GM18858 (cell line): ENCODE measurements around the gene HMOX2.
A peak's percentile ranks its signal among the peaks of the same experiment; 100 is the strongest.

Source experiments
- ATAC-seq: cut with Tn5 transposase; IDR thresholded peaks from one replicate; pipeline ENCODE4 v1.9.1; 2021; ENCODE audit not compliant: unreplicated experiment

Gene HMOX2, protein sequence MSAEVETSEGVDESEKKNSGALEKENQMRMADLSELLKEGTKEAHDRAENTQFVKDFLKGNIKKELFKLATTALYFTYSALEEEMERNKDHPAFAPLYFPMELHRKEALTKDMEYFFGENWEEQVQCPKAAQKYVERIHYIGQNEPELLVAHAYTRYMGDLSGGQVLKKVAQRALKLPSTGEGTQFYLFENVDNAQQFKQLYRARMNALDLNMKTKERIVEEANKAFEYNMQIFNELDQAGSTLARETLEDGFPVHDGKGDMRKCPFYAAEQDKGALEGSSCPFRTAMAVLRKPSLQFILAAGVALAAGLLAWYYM

DNA sequence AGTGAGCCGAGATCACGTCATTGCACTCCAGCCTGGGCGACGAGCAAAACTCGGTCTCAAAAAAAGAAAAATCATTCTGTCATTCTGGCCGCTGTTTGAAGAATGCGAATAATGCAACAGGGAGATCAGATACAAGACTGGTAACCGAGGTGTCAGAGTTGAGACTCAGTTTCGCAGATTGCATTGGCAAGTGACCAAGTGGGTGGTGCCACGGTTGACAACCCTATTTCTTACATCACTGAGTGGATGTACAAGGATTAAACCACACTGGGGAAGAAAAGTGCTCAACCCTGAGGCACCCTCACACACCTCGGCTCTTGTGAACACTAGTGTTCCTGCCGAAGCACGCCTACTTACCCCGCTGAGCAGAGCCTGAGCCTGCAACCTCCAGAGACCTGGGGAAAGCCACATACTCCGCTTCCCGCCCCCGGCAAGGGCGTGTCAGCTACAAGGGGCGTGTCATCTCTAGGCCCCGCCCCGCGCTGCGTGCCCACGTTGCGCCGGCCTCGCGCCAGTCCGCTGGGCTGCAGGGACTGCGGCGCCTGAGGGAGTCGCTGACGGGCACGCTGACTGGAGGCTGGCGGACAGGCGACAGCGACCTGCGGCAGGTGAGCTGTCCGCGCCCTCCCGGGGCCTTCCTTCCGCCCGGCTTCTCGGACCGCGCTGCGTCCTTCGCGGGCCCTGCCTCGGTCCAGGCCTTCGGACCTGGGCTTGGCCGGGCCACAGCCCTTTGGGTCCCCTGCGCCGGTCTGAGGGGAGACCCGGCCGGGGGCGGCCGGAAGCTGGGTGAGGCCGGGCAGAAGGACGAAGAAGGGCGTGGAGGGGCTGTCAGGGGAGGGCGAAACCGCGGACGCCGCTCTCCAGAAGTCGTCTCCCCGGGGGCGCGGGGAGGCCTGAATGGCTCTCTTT lies at the start of gene HMOX2:
HMOX2 (plus strand) TSS at position 519 of the 909 bp plus-strand sequence. CDS start 29,127 bp downstream, outside the sequence.
- ATAC-seq = peak; percentile 67

DNA sequence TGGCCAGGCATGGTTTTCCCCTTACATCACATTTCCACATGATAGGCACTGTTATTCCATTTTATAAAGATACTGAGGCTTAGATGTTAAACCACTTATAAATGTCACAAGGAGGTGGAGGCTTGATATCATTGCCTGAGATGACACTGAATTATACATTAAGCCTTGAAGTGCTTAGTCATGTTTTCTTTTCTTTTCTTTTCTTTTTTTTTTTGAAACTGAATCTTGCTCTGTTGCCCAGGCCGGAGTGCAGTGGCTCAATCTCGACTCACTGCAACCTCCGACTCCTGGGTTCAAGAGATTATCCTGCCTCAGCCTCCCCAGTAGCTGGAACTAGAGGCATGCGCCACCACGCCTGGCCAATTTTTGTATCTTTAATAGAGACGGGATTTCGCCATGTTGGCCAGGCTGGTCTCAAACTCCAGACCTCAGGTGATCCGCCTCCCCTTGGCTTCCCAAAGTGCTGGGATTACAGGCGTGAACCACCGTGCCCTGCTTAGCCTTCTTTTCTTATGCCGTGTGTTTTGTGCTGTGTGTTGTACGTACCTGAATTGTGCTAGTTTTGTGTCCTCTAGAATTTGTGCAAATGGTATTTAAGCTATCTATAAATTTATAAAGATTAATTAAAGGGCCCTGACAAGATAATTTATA lies 49.4 kb upstream of the HMOX2 start:
- no peak for ATAC-seq

DNA sequence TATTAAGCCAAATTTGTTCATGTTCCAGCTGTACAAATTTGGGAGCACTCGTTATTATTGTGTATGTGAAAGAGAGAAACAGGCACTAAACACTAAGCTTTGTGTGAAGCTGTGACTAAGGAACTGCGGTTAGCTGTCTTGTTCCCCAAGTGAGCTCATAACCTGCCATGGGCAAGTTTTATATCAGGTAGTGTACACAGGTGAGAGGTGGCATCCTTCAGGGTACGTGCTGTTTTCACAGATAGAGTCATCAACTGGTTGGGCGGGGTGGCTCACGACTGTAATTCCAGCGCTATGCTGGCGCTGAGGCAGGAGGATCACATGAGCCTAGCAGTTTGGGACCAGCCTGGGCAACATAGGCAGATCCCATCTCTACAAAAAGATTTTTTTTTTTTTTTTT lies 47.7 kb upstream of the HMOX2 start:
- ATAC-seq = no peak

DNA sequence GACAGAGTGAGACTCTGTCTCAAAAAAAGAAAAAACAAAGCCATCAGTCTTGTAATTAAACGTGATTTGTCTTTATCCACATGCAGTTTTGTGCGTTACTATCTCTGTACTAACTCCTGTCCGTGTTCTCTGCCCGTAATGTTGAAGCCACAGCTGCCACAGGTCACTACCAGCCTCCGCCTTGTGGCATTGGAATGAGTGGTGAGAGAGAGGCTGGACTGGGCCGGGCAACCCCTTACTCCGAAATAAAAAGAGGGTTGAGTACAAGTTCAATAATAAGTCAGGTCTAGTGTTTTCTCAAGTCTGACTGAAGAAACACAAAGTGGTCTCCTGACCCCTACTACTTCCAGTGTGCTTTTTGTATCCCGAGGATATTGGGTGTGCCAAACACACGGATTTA lies 45.2 kb upstream of the HMOX2 start:
- no peak for ATAC-seq

DNA sequence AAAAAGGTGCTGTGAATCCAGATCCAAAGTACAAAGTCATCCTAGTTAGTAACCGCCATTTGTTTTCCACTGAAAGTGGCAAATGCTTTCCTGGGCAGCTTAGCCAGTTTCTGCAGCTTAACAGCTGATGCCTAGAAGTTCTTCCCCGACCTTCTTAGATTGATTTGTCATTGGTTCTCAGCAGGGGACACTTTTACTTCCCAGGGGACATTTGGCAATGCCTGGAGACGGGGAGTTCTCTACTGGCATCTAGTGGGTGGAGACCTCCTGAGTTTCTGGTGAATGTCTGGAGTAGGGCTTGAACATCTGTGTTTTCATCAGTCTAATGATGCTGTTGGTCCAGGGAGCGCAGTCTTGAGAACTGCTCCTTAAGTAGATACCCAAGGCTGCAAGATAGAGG lies 43.0 kb upstream of the HMOX2 start:
- ATAC-seq = no peak

DNA sequence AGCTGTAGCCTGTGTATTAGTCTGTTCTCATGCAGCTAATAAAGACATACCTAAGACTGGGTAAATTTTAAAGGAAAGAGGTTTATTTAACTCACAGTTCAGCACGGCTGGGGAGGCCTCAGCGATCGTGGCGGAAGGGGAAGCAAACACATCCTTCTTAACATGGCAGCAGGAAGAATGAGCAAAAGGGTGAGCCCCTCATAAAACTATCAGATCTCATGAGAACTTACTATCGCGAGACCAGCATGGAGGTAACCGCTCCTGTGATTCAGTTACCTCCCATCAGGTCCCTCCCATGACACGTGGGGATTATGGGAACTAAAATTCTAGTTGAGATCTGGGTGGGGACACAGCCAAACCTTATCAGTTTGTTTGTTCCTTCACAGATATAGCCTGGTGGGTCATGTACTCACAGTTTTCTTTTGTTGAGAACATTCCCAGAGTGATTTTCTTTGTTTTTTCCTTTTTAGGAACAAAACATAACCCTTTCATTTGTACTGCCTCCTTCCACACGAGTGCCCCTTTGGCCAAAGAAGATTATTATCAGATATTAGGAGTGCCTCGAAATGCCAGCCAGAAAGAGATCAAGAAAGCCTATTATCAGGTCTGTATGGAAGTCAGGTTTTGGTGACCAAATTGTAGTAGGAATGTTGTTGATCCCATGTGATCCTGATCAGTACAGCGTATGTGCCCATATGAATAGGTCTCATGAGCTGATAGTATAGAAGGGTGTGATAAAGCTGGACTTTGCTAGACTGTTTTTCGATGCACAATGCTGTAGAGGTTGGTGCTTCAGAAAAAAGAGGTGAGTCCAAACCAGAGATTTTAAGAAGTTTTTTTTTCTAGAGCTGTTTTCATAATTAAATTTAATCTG lies 42.0 kb upstream of the HMOX2 start:
- ATAC-seq = no peak

DNA sequence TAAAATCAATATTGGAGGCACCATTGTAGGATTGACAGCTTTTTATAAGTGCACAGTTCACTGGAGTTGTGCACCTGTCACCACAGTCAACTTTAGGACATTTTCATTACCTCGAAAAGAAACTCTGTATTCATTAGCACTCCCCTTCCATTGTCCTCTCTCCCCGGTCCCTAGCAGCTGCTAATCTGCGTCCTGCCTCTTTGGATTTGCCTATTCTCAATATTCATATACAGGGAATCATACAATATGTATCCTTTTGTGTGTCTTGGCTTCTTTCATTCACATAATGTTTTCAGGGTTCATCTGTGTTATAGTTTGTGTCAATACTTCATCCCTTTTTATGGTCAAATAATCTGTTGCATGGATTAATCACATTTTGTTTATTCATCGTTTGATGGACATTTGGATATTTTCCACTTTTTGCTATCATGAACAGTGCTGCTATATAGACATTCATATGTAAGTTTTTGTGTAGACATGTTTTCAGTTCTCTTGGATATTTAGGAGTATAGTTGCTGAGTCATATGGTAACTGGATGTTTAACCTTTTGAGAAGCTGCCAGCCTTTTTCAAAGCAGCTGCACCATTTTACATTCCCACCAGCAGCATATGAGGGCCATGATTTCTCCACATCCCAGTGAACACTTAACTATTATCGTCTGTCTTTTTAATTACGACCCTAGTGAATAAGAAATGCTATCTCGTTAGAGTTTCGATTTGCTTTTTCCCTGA lies 40.7 kb upstream of the HMOX2 start:
- no peak for ATAC-seq

DNA sequence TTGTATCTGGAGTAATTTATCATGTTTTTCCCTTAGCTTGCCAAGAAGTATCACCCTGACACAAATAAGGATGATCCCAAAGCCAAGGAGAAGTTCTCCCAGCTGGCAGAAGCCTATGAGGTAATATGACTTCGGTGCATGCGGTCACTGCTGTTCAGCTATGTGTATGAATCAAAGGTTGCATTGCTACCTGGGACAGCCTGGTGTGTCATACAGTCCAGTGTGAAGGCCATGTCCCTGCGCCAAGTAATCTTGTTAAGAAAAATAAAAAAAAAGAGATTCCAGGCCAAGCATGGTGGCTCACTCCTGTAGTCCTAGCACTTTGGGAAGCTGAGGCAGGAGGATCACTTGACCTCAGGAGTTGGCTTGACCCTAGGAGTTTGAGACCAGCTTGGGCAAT lies 38.8 kb upstream of the HMOX2 start:
- ATAC-seq = no peak

DNA sequence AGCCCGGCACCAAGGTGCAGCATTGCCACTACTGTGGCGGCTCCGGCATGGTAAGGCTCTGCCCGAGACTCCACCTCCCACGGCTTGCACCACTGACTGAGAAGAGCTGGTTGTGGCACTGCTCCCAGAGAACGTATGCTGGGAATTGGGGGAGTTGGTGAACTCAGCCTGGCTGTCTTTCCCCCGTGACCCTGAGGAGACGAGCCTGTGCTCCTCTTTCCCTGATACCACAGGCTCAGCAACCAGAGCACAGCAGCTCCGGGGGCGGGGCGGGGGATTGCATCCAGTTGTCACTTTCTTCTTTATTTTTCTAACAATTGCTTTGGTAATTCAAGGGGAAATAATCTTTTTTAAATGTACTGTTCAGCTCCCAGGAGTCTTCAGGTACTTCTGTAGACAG lies 33.8 kb upstream of the HMOX2 start:
- ATAC-seq = no peak

DNA sequence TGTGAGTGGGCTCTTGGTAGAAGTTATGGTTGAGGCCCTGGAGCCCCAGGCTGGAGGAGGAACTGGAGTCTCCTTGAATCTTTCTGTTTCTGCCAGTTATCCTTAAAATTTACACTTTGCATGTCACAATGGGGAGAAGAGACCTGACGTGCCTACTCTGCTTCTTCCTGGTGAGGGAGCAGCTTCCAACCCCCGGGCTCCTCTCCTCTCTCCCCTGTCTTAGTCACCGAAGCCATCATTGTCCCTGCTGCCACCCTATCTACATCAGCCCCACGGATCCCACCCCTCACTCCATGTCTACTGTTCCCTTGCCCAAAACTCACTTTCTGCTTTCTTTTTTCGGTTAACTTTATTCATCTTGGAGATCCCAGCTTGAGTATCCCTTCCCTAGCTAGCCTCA lies 32.9 kb upstream of the HMOX2 start:
- ATAC-seq = no peak

DNA sequence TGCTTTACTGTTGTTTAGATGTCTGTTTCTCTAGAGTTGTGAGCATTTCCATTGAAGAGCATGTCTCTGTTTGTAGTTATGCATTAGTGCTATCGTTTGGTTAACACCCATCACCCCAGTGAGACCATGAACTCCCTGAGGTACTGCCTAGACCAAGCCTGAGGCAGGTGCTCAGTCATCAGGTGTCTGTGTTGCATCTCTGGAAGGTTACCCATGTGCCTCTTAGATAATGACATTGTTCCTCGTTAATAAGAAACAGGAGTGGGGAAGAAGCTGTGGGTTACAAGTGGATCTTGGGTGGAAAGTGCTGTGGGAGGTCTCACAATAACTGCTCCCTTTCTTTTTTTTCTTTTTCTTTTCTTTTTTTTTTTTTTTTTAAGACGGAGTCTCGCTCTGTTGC lies 32.2 kb upstream of the HMOX2 start:
- ATAC-seq = no peak

DNA sequence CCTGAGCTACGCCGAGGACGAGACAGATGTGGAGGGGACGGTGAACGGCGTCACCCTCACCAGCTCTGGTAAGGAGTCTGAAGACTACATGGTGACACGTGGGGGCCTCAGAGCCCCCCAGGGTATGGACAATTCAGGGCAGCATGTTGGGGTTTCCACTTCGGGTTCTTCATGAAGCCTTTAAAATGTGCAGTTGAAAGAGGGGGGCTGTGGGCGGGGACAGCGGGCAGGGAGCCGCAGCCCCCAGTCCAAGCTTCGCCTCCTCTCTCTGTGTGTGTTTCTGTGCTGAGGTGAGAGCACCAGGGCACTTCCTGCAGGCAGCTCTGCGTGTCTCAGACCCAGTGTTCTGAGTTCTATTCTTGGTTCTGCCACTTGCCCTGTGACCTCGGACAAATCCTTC lies 25.8 kb upstream of the HMOX2 start:
- ATAC-seq = no peak

DNA sequence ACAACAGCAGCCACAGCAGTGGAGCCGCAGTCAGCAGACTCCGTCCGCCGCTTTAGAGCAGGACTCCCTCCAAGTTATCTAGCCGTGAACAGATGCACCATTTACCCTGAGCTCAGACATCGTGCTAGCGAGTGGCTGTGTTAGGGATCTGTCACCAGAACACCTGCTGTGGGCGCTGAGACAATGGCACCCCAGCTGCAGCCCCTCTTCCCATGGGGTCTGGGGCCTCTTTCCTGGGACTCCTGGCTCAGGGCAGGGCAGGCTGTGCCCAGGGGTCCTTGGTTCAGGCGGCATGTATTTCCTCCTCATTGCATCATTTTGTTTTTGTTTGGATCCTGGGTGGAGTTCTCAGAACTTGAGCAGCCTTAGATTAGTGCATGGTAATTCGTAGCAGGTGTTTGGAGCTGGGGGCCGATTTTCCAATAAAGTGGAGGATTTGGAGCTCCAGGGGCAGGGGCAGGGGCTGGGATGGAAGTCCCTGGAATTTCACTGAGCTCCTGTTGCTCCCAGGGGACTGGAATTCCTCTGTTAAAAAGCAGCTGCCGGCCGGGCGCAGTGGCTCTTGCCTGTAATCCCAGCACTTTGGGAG lies 25.2 kb upstream of the HMOX2 start:
- no peak for ATAC-seq

DNA sequence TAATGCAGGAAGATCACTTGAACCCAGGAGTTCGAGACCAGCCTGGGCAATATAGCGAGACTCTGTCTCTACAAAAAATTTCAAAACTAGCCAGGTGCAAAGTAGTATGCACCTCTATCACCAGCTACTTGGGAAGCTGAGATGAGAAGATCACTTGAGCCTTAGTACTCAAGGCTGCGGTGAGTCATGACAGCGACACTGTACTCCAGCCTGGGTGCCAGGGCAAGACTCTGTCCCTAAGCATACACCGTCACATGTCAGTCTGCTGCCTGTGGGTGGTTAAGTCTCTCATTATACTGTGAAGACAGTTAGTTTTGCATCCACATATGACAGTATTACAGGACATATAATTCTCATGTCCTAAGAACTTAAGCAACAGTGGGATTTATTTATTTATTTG lies 23.5 kb upstream of the HMOX2 start:
- ATAC-seq = no peak

DNA sequence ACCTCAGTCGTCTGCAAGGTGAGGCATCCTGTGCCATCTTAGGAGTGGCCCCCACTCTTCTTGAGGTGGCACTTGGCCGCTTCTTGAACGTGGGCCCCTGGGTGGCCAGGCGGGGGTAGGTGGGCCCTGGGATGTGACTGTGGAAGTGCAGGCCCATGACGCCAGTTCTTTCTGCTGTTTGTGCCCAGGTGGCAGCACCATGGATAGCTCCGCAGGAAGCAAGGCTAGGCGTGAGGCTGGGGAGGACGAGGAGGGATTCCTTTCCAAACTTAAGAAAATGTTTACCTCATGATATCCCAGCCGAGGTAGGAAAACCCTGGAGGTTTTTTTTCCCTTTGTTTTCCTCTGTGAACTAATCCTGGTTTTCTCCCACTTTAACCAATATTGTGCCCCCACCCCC lies 21.6 kb upstream of the HMOX2 start:
- no peak for ATAC-seq

DNA sequence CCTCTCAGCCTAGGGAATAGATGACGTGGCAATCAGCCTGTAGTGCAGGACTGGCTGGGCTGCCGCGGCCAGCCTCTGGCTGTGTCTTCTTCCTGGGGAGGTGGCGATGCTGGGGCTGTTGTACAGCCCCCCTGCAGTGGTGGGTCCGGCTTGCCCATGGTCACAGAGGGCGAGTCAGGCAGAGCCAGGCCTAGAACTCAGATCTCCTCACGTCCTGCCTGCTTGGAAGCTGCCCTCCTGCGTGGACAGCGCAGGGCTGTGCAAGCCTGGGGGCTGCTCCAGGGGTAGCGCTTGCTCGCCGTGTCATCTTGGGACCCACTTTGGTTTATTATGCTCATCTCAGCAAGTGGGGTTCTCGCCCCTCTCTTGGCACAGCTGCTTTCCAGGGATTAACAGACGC lies 21.1 kb upstream of the HMOX2 start:
- no peak for ATAC-seq

DNA sequence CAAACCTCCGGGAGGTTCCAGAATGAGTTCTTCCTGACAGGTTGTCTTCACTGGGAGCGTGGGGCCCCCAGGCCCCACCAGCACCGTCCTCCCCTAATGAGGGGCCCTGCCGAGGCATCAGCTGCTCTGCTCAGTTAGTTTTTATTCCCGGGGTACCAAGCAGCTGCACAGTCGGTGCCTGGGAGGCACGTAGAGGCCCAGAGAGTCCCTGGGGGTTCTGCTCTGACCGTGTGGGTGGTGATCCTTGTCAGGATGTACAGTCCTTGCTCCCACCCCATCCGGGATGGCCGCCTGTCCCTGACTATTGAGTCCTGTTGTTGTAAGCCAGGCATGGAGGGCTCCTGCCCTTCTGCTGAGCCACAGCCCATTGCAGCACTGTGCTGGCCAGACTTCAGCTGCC lies 20.2 kb upstream of the HMOX2 start:
- ATAC-seq = no peak

DNA sequence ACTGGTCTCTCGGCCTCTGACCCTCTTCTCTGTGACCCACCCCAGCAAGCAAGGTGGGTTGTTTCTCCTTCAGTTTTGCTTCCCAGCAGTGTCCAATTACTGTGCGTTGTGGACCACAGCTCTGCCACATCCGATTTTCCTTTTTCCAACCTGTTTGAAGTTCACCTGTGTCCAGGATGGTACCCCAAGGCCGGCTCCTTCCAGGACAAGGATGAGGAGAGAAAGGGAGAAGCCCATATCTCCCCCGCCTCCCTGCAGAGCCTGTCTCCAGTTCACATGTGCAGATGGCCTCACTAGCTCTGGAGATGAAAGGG lies 15.3 kb upstream of the HMOX2 start:
- no peak for ATAC-seq

DNA sequence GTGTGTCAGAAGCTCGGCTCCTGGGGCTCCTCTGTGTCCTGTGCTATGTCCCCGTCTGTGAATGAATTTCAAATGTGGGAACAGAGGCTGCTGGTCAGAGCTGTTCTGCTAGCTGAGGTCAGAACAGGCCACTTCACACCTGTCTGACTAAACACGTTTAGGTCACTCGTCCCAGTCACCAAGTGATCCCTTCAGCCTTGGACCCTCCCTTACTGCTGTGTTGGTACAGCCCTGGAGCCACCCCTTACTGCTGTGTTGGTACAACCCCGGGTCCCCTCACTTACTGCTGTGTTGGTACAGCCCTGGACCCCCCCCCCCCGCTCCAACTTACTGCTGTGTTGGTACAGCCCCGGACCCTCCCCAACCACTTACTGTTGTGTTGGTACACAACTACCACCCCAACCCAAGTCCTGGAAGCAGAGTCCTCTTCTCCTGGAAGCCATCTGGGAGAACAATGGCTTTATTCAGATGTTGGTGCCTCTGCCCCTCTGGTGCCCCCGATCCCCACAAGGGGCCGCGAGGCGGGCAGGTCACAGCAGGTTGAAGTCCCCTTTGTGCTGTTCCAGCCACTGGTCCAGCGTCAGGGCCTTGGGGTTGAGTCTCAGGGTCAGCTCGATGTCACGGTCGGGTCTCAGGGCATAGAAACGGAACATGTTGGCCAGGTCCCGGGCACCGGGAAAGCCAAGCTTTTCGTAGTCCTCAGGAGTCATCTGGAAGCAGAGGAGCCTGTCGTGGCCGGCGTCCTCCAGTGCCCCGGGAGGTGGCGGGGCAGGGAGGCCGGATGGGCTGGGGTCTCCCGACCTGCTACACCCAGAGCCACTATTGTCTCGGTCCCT lies 14.7 kb upstream of the HMOX2 start:
- ATAC-seq = no peak
